GM18868 (cell line): Measurements from ENCODE around the gene MMP14.

Experiments
- ATAC-seq: cut with Tn5 transposase; IDR thresholded peaks from one replicate; pipeline ENCODE4 v1.9.1; 2021; ENCODE audit warnings: mild to moderate bottlenecking, moderate library complexity; ENCODE audit not compliant: unreplicated experiment

MMP14 gene

GRCh38 chr14:22884076-22884737, 47.8 kb downstream of the MMP14 start:
- no peak for ATAC-seq

- no peak for ATAC-seq
Measured at GRCh38 chr14:22884738-22885523, 48.5 kb downstream of the MMP14 start.

GRCh38 chr14:22885975-22886374, 49.6 kb downstream of the MMP14 start:
- no peak for ATAC-seq

GRCh38 chr14:22886500-22887259, 50.3 kb downstream of the MMP14 start:
- ATAC-seq, result peak; percentile 40

- peak; percentile 45 for ATAC-seq
Measured at GRCh38 chr14:22887260-22887989, 51.0 kb downstream of the MMP14 start.

GRCh38 chr14:22887990-22888378, 51.6 kb downstream of the MMP14 start:
- peak; percentile 60 for ATAC-seq

- no peak for ATAC-seq
Measured at GRCh38 chr14:22888662-22889061, 52.3 kb downstream of the MMP14 start.

- no peak for ATAC-seq
Measured at GRCh38 chr14:22890416-22890815, 54.0 kb downstream of the MMP14 start.

- no peak for ATAC-seq
Measured at GRCh38 chr14:22892488-22892887, 56.1 kb downstream of the MMP14 start.

GRCh38 chr14:22893706-22894105, 57.3 kb downstream of the MMP14 start:
- no peak for ATAC-seq

GRCh38 chr14:22895402-22895801, 59.0 kb downstream of the MMP14 start:
- ATAC-seq, result no peak

- no peak for ATAC-seq
Measured at GRCh38 chr14:22896356-22896755, 60.0 kb downstream of the MMP14 start.

GRCh38 chr14:22896760-22897159, 60.4 kb downstream of the MMP14 start:
- no peak for ATAC-seq

GRCh38 chr14:22897357-22897756, 61.0 kb downstream of the MMP14 start:
- ATAC-seq, result no peak
